Panc1 (cell line): Measurements from ENCODE around the gene ST3GAL4. TPM values are rescaled to one million over a fixed set of nuclear protein-coding genes. Genes with fewer than 3 reads are reported as not detected.

Experiments
- ATAC-seq: fragments of 200-7000 bp; cut with Tn5 transposase; 2 replicates; pipeline ENCODE4 v1.9.1; 2020; ENCODE audit warnings: mild to moderate bottlenecking, moderate library complexity
- BruUV-seq: library from RNA; stranded (reverse); fragments of 400-500 nt; replicated peaks from 2 replicates; lab custom pipeline; 2021; lab: Mats Ljungman, UMichigan
- CTCF ChIA-PET: fragments of 300-600 bp; sonication (Branson Sonifier 250); formaldehyde crosslinking; loops from one replicate; lab custom pipeline; 2022; ENCODE audit warnings: antibody characterized with exemption; lab: Charles Lee
- POLR2A ChIA-PET: fragments of 300-600 bp; sonication (Branson Sonifier 250); formaldehyde crosslinking; loops from one replicate; lab custom pipeline; 2022; ENCODE audit warnings: antibody characterized with exemption; lab: Charles Lee
- DNase-seq: peaks from one replicate; pipeline ENCODE4 v3.0.0-alpha.2; 2010; ENCODE audit warnings: low read depth, low spot score
- H3K27ac ChIP-seq: 2 replicates; pipeline ENCODE4 v1.5.1; 2011; ENCODE audit warnings: mild to moderate bottlenecking, low read length, inconsistent platforms
- H3K27me3 ChIP-seq: fragments of 200-500 bp; sonication (Bioruptor generic); 2 replicates; pipeline ENCODE4 v1.6.0; 2014; ENCODE audit warnings: low read length, inconsistent platforms; ENCODE audit not compliant: control insufficient read depth, insufficient read depth
- H3K36me3 ChIP-seq: fragments of 200-500 bp; sonication (Bioruptor generic); 2 replicates; pipeline ENCODE4 v1.5.1; 2014; ENCODE audit warnings: inconsistent platforms, mild to moderate bottlenecking, low read length, moderate library complexity; ENCODE audit not compliant: control insufficient read depth, insufficient read depth
- H3K4me1 ChIP-seq: 2 replicates; pipeline ENCODE4 v1.5.1; 2011; ENCODE audit warnings: inconsistent platforms, mild to moderate bottlenecking, low read length, moderate library complexity; ENCODE audit not compliant: control insufficient read depth, insufficient read depth
- H3K4me3 ChIP-seq, 2 experiments: 2 replicates each; pipeline ENCODE4 v1.5.1; 2011 to 2012; ENCODE audit warnings: low read depth in 2 of 2, low read length in 2 of 2, mild to moderate bottlenecking in 2 of 2, inconsistent platforms in 1 of 2, moderate library complexity in 1 of 2
- H3K9me3 ChIP-seq: fragments of 200-500 bp; sonication (Bioruptor generic); 2 replicates; pipeline ENCODE4 v1.5.1; 2014; ENCODE audit warnings: low read depth, mild to moderate bottlenecking, inconsistent platforms, low read length, moderate library complexity; ENCODE audit not compliant: control insufficient read depth, insufficient read depth
- POLR2AphosphoS5 ChIP-seq: IDR thresholded peaks from 2 replicates; pipeline ENCODE4 v1.6.1; 2012; ENCODE audit warnings: mild to moderate bottlenecking, low read depth, low read length, moderate library complexity
- SIN3A ChIP-seq: IDR thresholded peaks from 2 replicates; pipeline ENCODE4 v1.6.1; 2012; ENCODE audit warnings: low read depth, mild to moderate bottlenecking, low read length, moderate library complexity, borderline replicate concordance; ENCODE audit not compliant: insufficient read depth
- TCF7L2 ChIP-seq: IDR thresholded peaks from 2 replicates; pipeline ENCODE4 v1.6.1; 2011; ENCODE audit warnings: mild to moderate bottlenecking, low read depth, low read length, inconsistent platforms
- in situ Hi-C: cut with HindIII; loops from 2 replicates; pipeline ENCODE4 v1.10.0; 2016; ENCODE audit warnings: low sequenced_read_pairs, low pct_unique_long_range_greater_than_20kb
- intact Hi-C: fragments of 100-400 bp; cut with micrococcal nuclease; formaldehyde crosslinking; loops from one replicate; pipeline ENCODE4 v1.10.0; 2022; ENCODE audit not compliant: unreplicated experiment
- total RNA-seq: library from RNA; stranded (reverse); gene quantifications from one replicate; pipeline ENCODE4 v1.2.1, GENCODE V29; 2021; ENCODE audit not compliant: unreplicated experiment
- TF ChIP-seq, protein P1 (sequence below): fragments of 450-650 bp; IDR thresholded peaks from 2 replicates; pipeline ENCODE4 v1.5.1; 2017; ENCODE audit warnings: mild to moderate bottlenecking
- TF ChIP-seq, protein P2 (sequence below), 2 experiments: IDR thresholded peaks; 2 replicates each; pipeline ENCODE4 v1.6.1; 2011 to 2012; ENCODE audit warnings: low read depth in 2 of 2, control low read depth in 1 of 2, low read length in 1 of 2, mild to moderate bottlenecking in 1 of 2, moderate library complexity in 1 of 2; ENCODE audit not compliant: insufficient read depth in 1 of 2

Gene ST3GAL4
- total RNA-seq, 1 experiment from 2014 or later: 56.6 TPM

DNA sequence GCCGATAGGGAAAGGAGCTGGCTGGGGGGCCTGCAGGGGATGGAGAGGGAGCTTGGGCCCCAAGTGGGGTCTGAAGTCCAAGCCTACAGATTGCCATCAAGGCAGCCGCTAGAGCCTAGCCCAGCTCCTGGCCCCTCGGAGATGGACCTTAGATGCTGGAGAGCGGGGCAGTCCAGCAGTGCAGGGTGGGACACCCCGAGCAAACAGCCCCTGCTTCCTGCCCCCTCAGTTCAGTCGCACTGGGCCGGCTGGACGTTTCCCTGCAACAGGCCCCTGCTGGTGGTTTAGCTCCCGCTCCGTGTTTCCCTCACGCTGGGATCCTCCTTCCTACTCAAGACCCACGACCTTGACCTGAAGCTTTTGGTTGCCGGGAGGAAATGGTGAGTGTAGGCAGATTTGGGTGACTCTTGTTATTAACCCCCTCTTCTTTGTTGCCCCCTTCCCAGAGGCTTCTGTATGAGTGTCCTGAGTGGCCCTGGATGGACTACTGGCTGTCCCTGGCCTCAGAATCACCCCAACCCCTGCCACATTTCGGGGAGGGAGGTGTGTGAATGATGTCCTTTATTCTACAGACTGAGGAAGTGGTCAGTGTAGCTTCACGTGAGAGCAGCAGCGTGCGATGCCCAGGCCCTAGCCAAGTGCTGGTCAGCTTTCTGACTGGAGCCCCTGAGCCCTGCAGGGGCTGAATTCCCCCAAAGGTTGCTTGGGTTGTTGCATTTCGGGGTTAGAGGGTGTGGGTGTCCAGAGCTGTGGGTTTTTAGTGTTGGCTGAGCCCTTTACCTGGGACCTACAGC lies 2.7 kb downstream of the ST3GAL4 start:
- ATAC-seq (no peak), DNase-seq (no peak)
- no peak for TF ChIP-seq POLR2AphosphoS5
- no peak for TF ChIP-seq SIN3A
- TF ChIP-seq, protein P1, sequence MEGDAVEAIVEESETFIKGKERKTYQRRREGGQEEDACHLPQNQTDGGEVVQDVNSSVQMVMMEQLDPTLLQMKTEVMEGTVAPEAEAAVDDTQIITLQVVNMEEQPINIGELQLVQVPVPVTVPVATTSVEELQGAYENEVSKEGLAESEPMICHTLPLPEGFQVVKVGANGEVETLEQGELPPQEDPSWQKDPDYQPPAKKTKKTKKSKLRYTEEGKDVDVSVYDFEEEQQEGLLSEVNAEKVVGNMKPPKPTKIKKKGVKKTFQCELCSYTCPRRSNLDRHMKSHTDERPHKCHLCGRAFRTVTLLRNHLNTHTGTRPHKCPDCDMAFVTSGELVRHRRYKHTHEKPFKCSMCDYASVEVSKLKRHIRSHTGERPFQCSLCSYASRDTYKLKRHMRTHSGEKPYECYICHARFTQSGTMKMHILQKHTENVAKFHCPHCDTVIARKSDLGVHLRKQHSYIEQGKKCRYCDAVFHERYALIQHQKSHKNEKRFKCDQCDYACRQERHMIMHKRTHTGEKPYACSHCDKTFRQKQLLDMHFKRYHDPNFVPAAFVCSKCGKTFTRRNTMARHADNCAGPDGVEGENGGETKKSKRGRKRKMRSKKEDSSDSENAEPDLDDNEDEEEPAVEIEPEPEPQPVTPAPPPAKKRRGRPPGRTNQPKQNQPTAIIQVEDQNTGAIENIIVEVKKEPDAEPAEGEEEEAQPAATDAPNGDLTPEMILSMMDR: no peak
- TF ChIP-seq TCF7L2: no peak
- TF ChIP-seq, protein P2, sequence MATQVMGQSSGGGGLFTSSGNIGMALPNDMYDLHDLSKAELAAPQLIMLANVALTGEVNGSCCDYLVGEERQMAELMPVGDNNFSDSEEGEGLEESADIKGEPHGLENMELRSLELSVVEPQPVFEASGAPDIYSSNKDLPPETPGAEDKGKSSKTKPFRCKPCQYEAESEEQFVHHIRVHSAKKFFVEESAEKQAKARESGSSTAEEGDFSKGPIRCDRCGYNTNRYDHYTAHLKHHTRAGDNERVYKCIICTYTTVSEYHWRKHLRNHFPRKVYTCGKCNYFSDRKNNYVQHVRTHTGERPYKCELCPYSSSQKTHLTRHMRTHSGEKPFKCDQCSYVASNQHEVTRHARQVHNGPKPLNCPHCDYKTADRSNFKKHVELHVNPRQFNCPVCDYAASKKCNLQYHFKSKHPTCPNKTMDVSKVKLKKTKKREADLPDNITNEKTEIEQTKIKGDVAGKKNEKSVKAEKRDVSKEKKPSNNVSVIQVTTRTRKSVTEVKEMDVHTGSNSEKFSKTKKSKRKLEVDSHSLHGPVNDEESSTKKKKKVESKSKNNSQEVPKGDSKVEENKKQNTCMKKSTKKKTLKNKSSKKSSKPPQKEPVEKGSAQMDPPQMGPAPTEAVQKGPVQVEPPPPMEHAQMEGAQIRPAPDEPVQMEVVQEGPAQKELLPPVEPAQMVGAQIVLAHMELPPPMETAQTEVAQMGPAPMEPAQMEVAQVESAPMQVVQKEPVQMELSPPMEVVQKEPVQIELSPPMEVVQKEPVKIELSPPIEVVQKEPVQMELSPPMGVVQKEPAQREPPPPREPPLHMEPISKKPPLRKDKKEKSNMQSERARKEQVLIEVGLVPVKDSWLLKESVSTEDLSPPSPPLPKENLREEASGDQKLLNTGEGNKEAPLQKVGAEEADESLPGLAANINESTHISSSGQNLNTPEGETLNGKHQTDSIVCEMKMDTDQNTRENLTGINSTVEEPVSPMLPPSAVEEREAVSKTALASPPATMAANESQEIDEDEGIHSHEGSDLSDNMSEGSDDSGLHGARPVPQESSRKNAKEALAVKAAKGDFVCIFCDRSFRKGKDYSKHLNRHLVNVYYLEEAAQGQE (IDR thresholded peaks at IDR 0.05; ENCODE audit: insufficient read depth in 1 of 2, low read depth in 2 of 2, low read length in 1 of 2): no peak
- H3K4me3 ChIP-seq: no peak overlapping the region
- H3K36me3 ChIP-seq: peaks cover 3% of the 10 kb centered on the region; the same call in 1 of the 2 replicates
- ChIA-PET POLR2A (interaction anchor here (0.7 kb wide), 1 partner anchor 11 kb away, joined by 3 read pairs; no protein-coding TSS in a partner anchor), CTCF (no interaction called here)
- H3K27ac ChIP-seq: no peak overlapping the region; the same call in 1 of the 2 replicates
- intact Hi-C loops: no loop called here
- H3K27me3 ChIP-seq: no peaks in the 10 kb centered on the region
- H3K4me1 ChIP-seq: peaks cover 67% of the 10 kb centered on the region
- in situ Hi-C loops: no loop called here
- no peaks in the 10 kb centered on the region for H3K9me3 ChIP-seq
- BruUV-seq: no TSS peak

DNA sequence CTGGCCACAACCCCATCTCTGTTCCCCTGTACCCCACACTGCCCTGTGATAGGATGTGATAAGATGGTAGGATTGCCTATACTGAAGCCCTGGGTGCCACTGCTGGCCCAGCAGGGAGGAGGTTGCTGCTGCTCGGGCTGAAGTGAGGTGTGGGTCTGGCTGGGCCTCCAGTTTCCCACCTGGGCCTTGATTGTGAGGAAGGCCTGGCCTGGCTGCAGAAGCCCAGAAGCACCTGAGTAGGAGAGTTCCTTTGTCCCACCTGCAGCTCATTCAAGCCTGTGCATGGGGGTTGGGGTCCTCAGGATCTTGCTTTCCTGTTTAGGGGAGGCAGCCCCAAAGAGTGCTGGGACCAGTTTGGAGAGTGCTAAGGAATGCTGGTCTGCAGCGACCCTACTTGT lies 3.3 kb downstream of the ST3GAL4 start:
- Histone ChIP-seq H3K4me3 (no peak overlapping the region), H3K27me3 (no peaks in the 10 kb centered on the region), H3K4me1 (peaks cover 61% of the 10 kb centered on the region), H3K27ac (no peak overlapping the region; the same call in 1 of the 2 replicates), H3K36me3 (peaks cover 3% of the 10 kb centered on the region; the same call in 1 of the 2 replicates), H3K9me3 (no peaks in the 10 kb centered on the region)
- ChIA-PET POLR2A (interaction anchor here (0.7 kb wide), 1 partner anchor 12 kb away, joined by 3 read pairs; no protein-coding TSS in a partner anchor), CTCF (no interaction called here)
- TF ChIP-seq, protein P2 (IDR thresholded peaks at IDR 0.05; ENCODE audit: insufficient read depth in 1 of 2, low read depth in 2 of 2, low read length in 1 of 2): no peak
- TF ChIP-seq SIN3A (no peak), POLR2AphosphoS5 (no peak), TCF7L2 (no peak)
- TF ChIP-seq, protein P1: no peak
- intact Hi-C loops (no loop called here), in situ Hi-C loops (no loop called here)
- DNase-seq: no peak
- no TSS peak for BruUV-seq
- ATAC-seq: no peak
